Keratinocyte (primary cell): Measurements from ENCODE around the gene SMIM36. TPM values are rescaled to one million over a fixed set of nuclear protein-coding genes. Genes with fewer than 3 reads are reported as not detected.

Experiments used
- DNase-seq: peaks from one replicate; pipeline ENCODE4 v3.0.0-alpha.2; 2011; ENCODE audit warnings: low read depth, missing footprints, low spot score
- FAIRE-seq: peaks from 2 replicates; lab custom pipeline; 2011; peaks lifted over from hg19 to GRCh38; lab: Jason Lieb, UNC
- H2AFZ ChIP-seq: 2 replicates; pipeline ENCODE4 v1.6.0; 2012; ENCODE audit warnings: low read length, control low read depth, inconsistent platforms; ENCODE audit not compliant: control insufficient read depth
- H3K27ac ChIP-seq: 2 replicates; pipeline ENCODE4 v1.5.1; 2011; ENCODE audit warnings: low read length; ENCODE audit not compliant: control insufficient read depth, insufficient read depth
- H3K27me3 ChIP-seq: 3 replicates; pipeline ENCODE4 v1.6.0; 2011; ENCODE audit warnings: low read length; ENCODE audit not compliant: control insufficient read depth, insufficient read depth; ENCODE audit errors: extremely low read depth
- H3K36me3 ChIP-seq, 2 experiments: 2 replicates in 1 of 2; 3 replicates in 1 of 2; pipeline ENCODE4 v1.5.1; 2011; ENCODE audit warnings: low read length in 2 of 2, mild to moderate bottlenecking in 1 of 2; ENCODE audit not compliant: control insufficient read depth in 2 of 2, insufficient read depth in 2 of 2; ENCODE audit errors: extremely low read depth in 1 of 2
- H3K4me1 ChIP-seq: 3 replicates; pipeline ENCODE4 v1.5.1; 2011; ENCODE audit warnings: low read length; ENCODE audit not compliant: control insufficient read depth, insufficient read depth; ENCODE audit errors: extremely low read depth
- H3K4me2 ChIP-seq: 3 replicates; pipeline ENCODE4 v1.6.0; 2011; ENCODE audit warnings: low read depth, low read length; ENCODE audit not compliant: control insufficient read depth, insufficient read depth; ENCODE audit errors: extremely low read depth
- H3K4me3 ChIP-seq, 3 experiments: fragments of 200-600 bp in 1 of 3; sonication (generic) in 1 of 3; 2 replicates in 2 of 3; 3 replicates in 1 of 3; pipeline ENCODE4 v1.5.1; 2011 to 2016; ENCODE audit warnings: low read length in 3 of 3, mild to moderate bottlenecking in 3 of 3, control low read depth in 2 of 3, inconsistent platforms in 1 of 3, low read depth in 1 of 3, mixed read lengths in 1 of 3, mixed run types in 1 of 3, moderate library complexity in 1 of 3; ENCODE audit not compliant: control insufficient read depth in 2 of 3, insufficient read depth in 2 of 3; ENCODE audit errors: extremely low read depth in 1 of 3
- H3K79me2 ChIP-seq: 2 replicates; pipeline ENCODE4 v1.6.0; 2012; ENCODE audit warnings: low read length; ENCODE audit not compliant: control insufficient read depth, insufficient read depth
- H3K9ac ChIP-seq: 3 replicates; pipeline ENCODE4 v1.6.0; 2011; ENCODE audit warnings: low read length; ENCODE audit not compliant: control insufficient read depth, insufficient read depth; ENCODE audit errors: extremely low read depth
- H3K9me1 ChIP-seq: 3 replicates; pipeline ENCODE4 v1.6.0; 2011; ENCODE audit warnings: low read length; ENCODE audit not compliant: control insufficient read depth, insufficient read depth; ENCODE audit errors: extremely low read depth
- H3K9me3 ChIP-seq: 2 replicates; pipeline ENCODE4 v1.5.1; 2012; ENCODE audit warnings: low read depth, low read length; ENCODE audit not compliant: control insufficient read depth
- H4K20me1 ChIP-seq: 3 replicates; pipeline ENCODE4 v1.6.0; 2011; ENCODE audit warnings: low read length; ENCODE audit not compliant: control insufficient read depth, insufficient read depth; ENCODE audit errors: extremely low read depth
- CTCF ChIP-seq, 3 experiments: IDR thresholded peaks in 1 of 3; conservative IDR thresholded peaks in 1 of 3; optimal IDR thresholded peaks in 1 of 3; 2 replicates in 2 of 3; 3 replicates in 1 of 3; pipeline versions ENCODE3 to v1.5.1; 2011; ENCODE audit warnings: low read length in 3 of 3, mild to moderate bottlenecking in 3 of 3, moderate library complexity in 2 of 3, control low read depth in 1 of 3, inconsistent platforms in 1 of 3; ENCODE audit not compliant: insufficient read depth in 2 of 3; ENCODE audit errors: extremely low read depth in 1 of 3
- EZH2 ChIP-seq: IDR thresholded peaks from one replicate; pipeline ENCODE4 v1.6.1; 2012; ENCODE audit warnings: inconsistent platforms, mild to moderate bottlenecking, low read length, moderate library complexity
- dilution Hi-C: fragments of 300-500 bp; cut with MboI; formaldehyde crosslinking; loops from one replicate; pipeline ENCODE4 v1.7.0; 2020; ENCODE audit warnings: low sequenced_read_pairs; ENCODE audit not compliant: extremely low pct_ligation_motif_present
- polyA plus RNA-seq, 5 experiments: library from polyadenylated mRNA; depleted of rRNA in 3 of 5; stranded (reverse) in 3 of 5; stranded (forward) in 1 of 5; unstranded in 1 of 5; fragments of >200 nt; gene quantifications; 1 replicate in 1 of 5; 2 replicates in 3 of 5; 3 replicates in 1 of 5; pipeline versions ENCODE4 v1.2.1 to v1.2.3, GENCODE V29; 2011 to 2012; ENCODE audit warnings: missing spikeins in 2 of 5, low read depth in 1 of 5, low replicate concordance in 1 of 5

The SMIM36 gene
- polyA plus RNA-seq, 1 donor (not counting 4 experiments of a cell fraction or from before 2014, with no cell fraction given), result not detected

GRCh38 chr17:55451203-55451641 is 60.0 kb downstream of the SMIM36 start:
- H3K4me2 ChIP-seq, result no peak overlapping the region
- FAIRE-seq (no peak), DNase-seq (no peak)
- dilution Hi-C loops, result no loop called here
- H4K20me1 ChIP-seq, result no peaks in the 10 kb centered on the region
- no peak for TF ChIP-seq CTCF (optimal IDR thresholded peaks at IDR 0.05 in 1 of 3, IDR thresholded peaks at IDR 0.05 in 1 of 3, conservative IDR thresholded peaks at IDR 0.05 in 1 of 3; ENCODE audit: extremely low read depth in 1 of 3, insufficient read depth in 2 of 3, low read length in 3 of 3)
- no peak for TF ChIP-seq EZH2
- H3K36me3 ChIP-seq, result no peaks in the 10 kb centered on the region
- no peak overlapping the region for H2AFZ ChIP-seq
- H3K27ac ChIP-seq, result no peak overlapping the region
- H3K9me3 ChIP-seq, result no peaks in the 10 kb centered on the region
- no peak overlapping the region for H3K4me3 ChIP-seq
- no peaks in the 10 kb centered on the region for H3K79me2 ChIP-seq
- peaks cover 5% of the 10 kb centered on the region for H3K4me1 ChIP-seq
- H3K9ac ChIP-seq, result no peak overlapping the region
- H3K9me1 ChIP-seq, result no peaks in the 10 kb centered on the region
- no peaks in the 10 kb centered on the region for H3K27me3 ChIP-seq

GRCh38 chr17:55450232-55450825 is 60.9 kb downstream of the SMIM36 start:
- Histone ChIP-seq H3K4me1 (peaks cover 5% of the 10 kb centered on the region), H2AFZ (no peak overlapping the region), H3K9me1 (no peaks in the 10 kb centered on the region), H3K79me2 (no peaks in the 10 kb centered on the region), H3K27ac (no peak overlapping the region), H3K36me3 (no peaks in the 10 kb centered on the region), H3K27me3 (no peaks in the 10 kb centered on the region), H3K9me3 (no peaks in the 10 kb centered on the region), H4K20me1 (no peaks in the 10 kb centered on the region), H3K9ac (no peak overlapping the region), H3K4me3 (no peak overlapping the region), H3K4me2 (no peak overlapping the region)
- FAIRE-seq (no peak), DNase-seq (no peak)
- TF ChIP-seq CTCF (optimal IDR thresholded peaks at IDR 0.05 in 1 of 3, IDR thresholded peaks at IDR 0.05 in 1 of 3, conservative IDR thresholded peaks at IDR 0.05 in 1 of 3; ENCODE audit: extremely low read depth in 1 of 3, insufficient read depth in 2 of 3, low read length in 3 of 3), result no peak
- TF ChIP-seq EZH2, result no peak
- dilution Hi-C loops, result no loop called here
